A673 (cell line): ENCODE measurements around the gene TMEM72.

Source experiments
- EZH2 ChIP-seq: fragments of 200-600 bp; sonication (generic); IDR thresholded peaks from 2 replicates; pipeline ENCODE4 v1.6.1; 2017; ENCODE audit warnings: borderline replicate concordance, low read depth, mild to moderate bottlenecking, mixed read lengths, antibody characterized with exemption, low read length; ENCODE audit not compliant: poor library complexity, severe bottlenecking
- TF ChIP-seq, protein P1 (sequence below): fragments of 300-800, 200-600 bp; sonication (generic); conservative IDR thresholded peaks from 2 replicates; pipeline ENCODE4 v1.5.1; 2017; ENCODE audit warnings: low read depth, mild to moderate bottlenecking, antibody characterized with exemption, low read length, moderate library complexity, mixed read lengths

DNA sequence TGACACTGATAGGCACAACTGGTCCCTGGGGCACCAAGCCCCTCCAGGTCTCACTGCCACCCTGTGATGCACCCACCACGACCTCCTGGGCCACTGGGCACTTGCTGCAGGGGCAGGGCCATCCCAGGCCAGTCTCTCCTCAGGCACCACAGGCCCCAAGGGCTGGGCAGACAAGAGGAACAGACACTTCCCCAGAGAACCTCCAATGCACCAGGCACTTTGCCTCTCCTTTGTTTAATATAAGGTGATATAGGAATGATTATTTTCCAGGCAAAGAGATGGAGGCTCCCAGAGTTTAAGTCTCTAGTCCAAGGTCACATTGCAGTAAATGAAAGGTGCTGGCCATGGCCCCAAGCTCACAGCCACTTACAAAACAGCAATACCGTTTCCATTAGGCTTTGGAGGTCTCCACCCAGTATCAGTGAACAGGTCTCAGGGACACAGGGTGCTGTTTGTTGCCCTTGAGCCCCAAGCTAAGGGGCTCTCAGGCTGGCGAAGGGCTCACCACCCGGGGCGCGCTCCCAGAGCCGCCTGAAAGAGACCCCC lies 63.0 kb downstream of the TMEM72 start:
- TF ChIP-seq, protein P1, sequence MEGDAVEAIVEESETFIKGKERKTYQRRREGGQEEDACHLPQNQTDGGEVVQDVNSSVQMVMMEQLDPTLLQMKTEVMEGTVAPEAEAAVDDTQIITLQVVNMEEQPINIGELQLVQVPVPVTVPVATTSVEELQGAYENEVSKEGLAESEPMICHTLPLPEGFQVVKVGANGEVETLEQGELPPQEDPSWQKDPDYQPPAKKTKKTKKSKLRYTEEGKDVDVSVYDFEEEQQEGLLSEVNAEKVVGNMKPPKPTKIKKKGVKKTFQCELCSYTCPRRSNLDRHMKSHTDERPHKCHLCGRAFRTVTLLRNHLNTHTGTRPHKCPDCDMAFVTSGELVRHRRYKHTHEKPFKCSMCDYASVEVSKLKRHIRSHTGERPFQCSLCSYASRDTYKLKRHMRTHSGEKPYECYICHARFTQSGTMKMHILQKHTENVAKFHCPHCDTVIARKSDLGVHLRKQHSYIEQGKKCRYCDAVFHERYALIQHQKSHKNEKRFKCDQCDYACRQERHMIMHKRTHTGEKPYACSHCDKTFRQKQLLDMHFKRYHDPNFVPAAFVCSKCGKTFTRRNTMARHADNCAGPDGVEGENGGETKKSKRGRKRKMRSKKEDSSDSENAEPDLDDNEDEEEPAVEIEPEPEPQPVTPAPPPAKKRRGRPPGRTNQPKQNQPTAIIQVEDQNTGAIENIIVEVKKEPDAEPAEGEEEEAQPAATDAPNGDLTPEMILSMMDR, result no peak
- no peak for TF ChIP-seq EZH2
